Measurements from ENCODE around the gene RAPH1. TPM values are rescaled to one million over a fixed set of nuclear protein-coding genes. Genes with fewer than 3 reads are reported as not detected.
"Not testable (repeated sequence)": the region's sequence is repeated elsewhere in the genome, so short reads cannot be mapped to it uniquely, and the experiment has no call there.

Gene RAPH1
- total RNA-seq, 1 experiment from 2014 or later = 16.5 TPM

- Histone ChIP-seq H2AFZ (no peak overlapping the region), H3K27ac (no peak overlapping the region), H3K79me2 (ENCODE audit: low read depth) (no peaks in the 10 kb centered on the region), H3K27me3 (ENCODE audit: insufficient read depth, low read depth) (no peaks in the 10 kb centered on the region), H3K36me3 (ENCODE audit: low read depth) (no peaks in the 10 kb centered on the region), H3F3A (ENCODE audit: insufficient read depth, low read depth) (0 out of 2 replicates have a peak, but pooled peaks cover 10% of the 10 kb centered on the region), H3K4me3 (no peak overlapping the region), H3K4me1 (replicated peaks; ENCODE audit: insufficient read depth) (peaks cover 15% of the 10 kb centered on the region), H3K9me3 (ENCODE audit: insufficient read depth, low read depth) (no peaks in the 10 kb centered on the region), H3K4me2 (no peak overlapping the region), H3K9me2 (ENCODE audit: insufficient read depth) (no peaks in the 10 kb centered on the region), H4K20me1 (ENCODE audit: insufficient read depth) (no peaks in the 10 kb centered on the region)
- no TSS peak for BruUV-seq (replicated peaks)
- ChIA-PET POLR2A (ENCODE audit: unreplicated experiment) (no interaction called here), CTCF (no interaction called here)
- DNase-seq = no peak
- intact Hi-C loops (cut with micrococcal nuclease; ENCODE audit: unreplicated experiment) = no loop called here
- TF ChIP-seq CTCF (conservative IDR thresholded peaks at IDR 0.05) = no peak
Observed at GRCh38 chr2:203396667-203397066, 138.4 kb downstream of the RAPH1 start.

GRCh38 chr2:203395858-203396257 lies 139.2 kb downstream of the RAPH1 start:
- Histone ChIP-seq H3K4me1 (replicated peaks; ENCODE audit: insufficient read depth) (peaks cover 7% of the 10 kb centered on the region), H3K4me2 (no peak overlapping the region), H4K20me1 (ENCODE audit: insufficient read depth) (no peaks in the 10 kb centered on the region), H3K27me3 (ENCODE audit: insufficient read depth, low read depth) (no peaks in the 10 kb centered on the region), H3K9me2 (ENCODE audit: insufficient read depth) (no peaks in the 10 kb centered on the region), H3K9me3 (ENCODE audit: insufficient read depth, low read depth) (no peaks in the 10 kb centered on the region), H3F3A (ENCODE audit: insufficient read depth, low read depth) (0 out of 2 replicates have a peak, but pooled peaks cover 6% of the 10 kb centered on the region), H3K36me3 (ENCODE audit: low read depth) (no peaks in the 10 kb centered on the region), H3K79me2 (ENCODE audit: low read depth) (no peaks in the 10 kb centered on the region), H2AFZ (no peak overlapping the region), H3K4me3 (no peak overlapping the region), H3K27ac (no peak overlapping the region)
- no peak for DNase-seq
- intact Hi-C loops (cut with micrococcal nuclease; ENCODE audit: unreplicated experiment) = no loop called here
- CTCF ChIA-PET = no interaction called here
- POLR2A ChIA-PET (ENCODE audit: unreplicated experiment) = no interaction called here
- TF ChIP-seq EZH2 (IDR thresholded peaks at IDR 0.05; ENCODE audit: low read depth) = no peak
- BruUV-seq (replicated peaks) = no TSS peak

GRCh38 chr2:203394519-203395227 lies 140.4 kb downstream of the RAPH1 start:
- ChIA-PET POLR2A (ENCODE audit: unreplicated experiment) (interaction anchor here (0.6 kb wide), 1 partner anchor 1078 kb away, joined by 5 read pairs; no protein-coding TSS in a partner anchor), CTCF (no interaction called here)
- H3K36me3 ChIP-seq (ENCODE audit: low read depth) = no peaks in the 10 kb centered on the region

GRCh38 chr2:203388153-203388552 lies 146.9 kb downstream of the RAPH1 start:
- BruUV-seq (replicated peaks); intact Hi-C loops (cut with micrococcal nuclease; ENCODE audit: unreplicated experiment); CTCF ChIA-PET; H3K9me3 ChIP-seq (ENCODE audit: insufficient read depth, low read depth); H3F3A ChIP-seq (ENCODE audit: insufficient read depth, low read depth); H3K27ac ChIP-seq; H2AFZ ChIP-seq; H3K4me3 ChIP-seq; H3K4me2 ChIP-seq; H4K20me1 ChIP-seq (ENCODE audit: insufficient read depth); H3K4me1 ChIP-seq (replicated peaks; ENCODE audit: insufficient read depth); H3K36me3 ChIP-seq (ENCODE audit: low read depth); POLR2A ChIA-PET (ENCODE audit: unreplicated experiment); H3K9me2 ChIP-seq (ENCODE audit: insufficient read depth); H3K27me3 ChIP-seq (ENCODE audit: insufficient read depth, low read depth); H3K79me2 ChIP-seq (ENCODE audit: low read depth); DNase-seq: not testable (repeated sequence)

More at GRCh38 chr2:203394519-203395227, 140.4 kb downstream of the RAPH1 start:
- no peaks in the 10 kb centered on the region for H3K4me1 ChIP-seq (replicated peaks; ENCODE audit: insufficient read depth)
- no peaks in the 10 kb centered on the region for H3K79me2 ChIP-seq (ENCODE audit: low read depth)
- no peak overlapping the region for H3K4me2 ChIP-seq
- no peaks in the 10 kb centered on the region for H3K27me3 ChIP-seq (ENCODE audit: insufficient read depth, low read depth)
- no peak overlapping the region for H2AFZ ChIP-seq
- BruUV-seq (replicated peaks) = no TSS peak
- H3K4me3 ChIP-seq = no peak overlapping the region
- intact Hi-C loops (cut with micrococcal nuclease; ENCODE audit: unreplicated experiment) = no loop called here
- H3K9me2 ChIP-seq (ENCODE audit: insufficient read depth) = no peaks in the 10 kb centered on the region
- H3F3A ChIP-seq (ENCODE audit: insufficient read depth, low read depth) = no peaks in the 10 kb centered on the region
- H3K27ac ChIP-seq = no peak overlapping the region
- H4K20me1 ChIP-seq (ENCODE audit: insufficient read depth) = no peaks in the 10 kb centered on the region
- no peak for TF ChIP-seq CTCF (conservative IDR thresholded peaks at IDR 0.05)
- no peaks in the 10 kb centered on the region for H3K9me3 ChIP-seq (ENCODE audit: insufficient read depth, low read depth)
- DNase-seq = no peak
